Amniotic stem cell (primary cell): ENCODE measurements around the gene NCK2.

Experiments
- DNase-seq: peaks from one replicate; lab custom pipeline; 2025; lab: John Stamatoyannopoulos, UW

The NCK2 gene

GRCh38 chr2:105744909-105745853, at the start of gene NCK2:
Gene NCK2 (plus strand): TSS chr2:105744912. CDS start chr2:105855064, 110,152 bp downstream.
- no peak for DNase-seq

- DNase-seq, result no peak
Observed at GRCh38 chr2:105697781-105698449, 46.8 kb upstream of the NCK2 start.

DNA sequence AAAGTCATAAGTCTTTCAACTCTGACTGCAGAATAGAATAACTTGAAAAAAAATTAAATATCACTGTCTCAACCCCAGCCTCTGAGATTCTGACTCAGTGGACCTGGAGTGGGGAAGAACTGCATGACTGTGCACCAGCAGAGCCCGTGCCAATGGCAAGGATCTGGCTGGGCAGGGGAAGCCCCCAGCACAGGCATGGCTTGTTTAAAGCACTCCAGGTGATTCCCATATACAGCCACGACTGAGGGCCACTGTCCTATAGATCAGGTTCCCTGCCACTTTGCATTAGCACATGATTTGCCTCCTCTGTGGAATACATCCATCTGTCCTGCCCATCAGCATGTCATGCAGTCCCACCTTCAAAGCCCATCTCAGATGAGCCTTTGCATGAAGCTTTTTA, 45.9 kb upstream of the NCK2 start:
- no peak for DNase-seq

GRCh38 chr2:105701042-105701441, 43.7 kb upstream of the NCK2 start:
- no peak for DNase-seq

GRCh38 chr2:105708697-105709096, 36.0 kb upstream of the NCK2 start:
- no peak for DNase-seq

- no peak for DNase-seq
Observed at GRCh38 chr2:105711394-105711793, 33.3 kb upstream of the NCK2 start.

- no peak for DNase-seq
Observed at GRCh38 chr2:105712166-105712915, 32.4 kb upstream of the NCK2 start.

GRCh38 chr2:105712981-105713596, 31.6 kb upstream of the NCK2 start:
- DNase-seq, result no peak

DNA sequence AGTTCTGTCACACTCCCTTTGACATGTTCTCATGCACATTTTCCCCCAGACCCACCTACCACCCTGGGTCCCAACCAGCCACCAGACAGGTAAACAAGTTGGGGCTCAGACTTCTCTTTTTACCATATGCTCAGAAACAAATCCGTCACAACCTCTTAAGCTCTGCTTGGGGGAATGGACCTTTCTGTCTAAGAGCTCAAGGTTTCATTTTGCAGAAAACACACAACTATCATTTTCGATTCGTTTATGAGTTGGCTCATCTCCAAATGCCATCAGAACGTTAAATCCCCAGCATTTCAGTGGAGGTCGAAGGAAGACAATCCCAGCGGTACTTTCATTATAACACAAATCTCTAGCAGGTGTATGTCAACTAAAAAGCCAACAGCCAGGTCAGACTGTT, 30.6 kb upstream of the NCK2 start:
- DNase-seq, result no peak

DNA sequence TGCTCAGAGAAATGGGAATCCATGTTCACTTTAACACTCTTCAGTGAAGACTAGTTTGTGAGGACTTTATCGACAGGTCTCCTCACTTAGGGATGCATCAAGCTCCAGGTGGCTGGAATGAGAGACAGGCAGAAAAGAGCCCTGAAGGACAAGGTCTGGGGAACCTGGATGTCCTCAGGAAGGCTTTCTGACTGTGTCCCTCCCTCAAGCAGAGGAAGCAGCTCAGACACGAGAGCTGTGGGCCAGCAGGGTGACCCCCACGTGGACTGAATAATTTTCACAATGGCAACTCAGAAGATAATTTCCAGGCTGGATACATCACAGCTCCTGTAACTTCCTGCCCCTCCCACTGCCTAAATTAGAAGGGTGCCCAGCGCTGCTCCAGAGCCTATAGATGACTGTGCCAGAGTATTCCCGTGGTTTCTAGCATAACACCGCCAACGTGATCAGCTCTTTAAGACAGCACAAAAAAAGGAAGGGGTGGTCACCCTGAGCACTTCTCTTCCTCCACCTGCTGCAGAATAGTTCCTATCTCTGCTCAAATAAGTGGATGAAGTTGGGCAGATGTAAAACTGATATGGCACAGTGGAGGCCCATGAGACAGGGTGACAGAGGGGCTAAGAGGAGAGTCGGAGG, 25.7 kb upstream of the NCK2 start:
- no peak for DNase-seq

GRCh38 chr2:105721991-105722511, 22.7 kb upstream of the NCK2 start:
- no peak for DNase-seq

DNA sequence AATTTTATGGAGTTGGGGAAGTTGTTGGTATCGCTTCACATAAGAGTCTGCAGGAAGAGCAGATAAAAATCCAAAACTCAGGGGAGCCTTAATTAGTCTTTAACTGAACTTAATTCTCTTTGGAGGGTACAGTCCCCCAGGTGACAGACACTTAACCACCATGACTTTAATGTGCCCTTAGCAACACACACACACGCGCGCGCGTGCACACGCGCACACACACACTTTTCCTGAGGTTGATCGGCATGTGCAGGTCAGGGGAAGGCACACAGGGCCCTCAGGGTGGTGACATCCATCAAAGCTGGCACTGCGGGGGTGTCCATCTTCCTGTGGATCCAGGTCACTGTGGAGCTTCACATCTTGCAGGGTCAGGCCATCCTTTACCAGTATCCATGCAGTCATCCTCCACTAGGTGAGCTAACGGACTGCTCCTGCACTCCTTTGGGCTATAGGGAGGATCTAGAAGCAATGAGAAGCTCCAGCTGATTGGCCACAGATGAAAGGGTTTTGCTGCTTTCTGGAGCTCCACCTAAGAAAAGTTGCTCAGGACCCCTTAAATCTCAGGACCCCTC, 21.9 kb upstream of the NCK2 start:
- no peak for DNase-seq

- DNase-seq, result no peak
Observed at GRCh38 chr2:105723431-105723830, 21.3 kb upstream of the NCK2 start.

GRCh38 chr2:105725388-105725787, 19.3 kb upstream of the NCK2 start:
- DNase-seq, result no peak

DNA sequence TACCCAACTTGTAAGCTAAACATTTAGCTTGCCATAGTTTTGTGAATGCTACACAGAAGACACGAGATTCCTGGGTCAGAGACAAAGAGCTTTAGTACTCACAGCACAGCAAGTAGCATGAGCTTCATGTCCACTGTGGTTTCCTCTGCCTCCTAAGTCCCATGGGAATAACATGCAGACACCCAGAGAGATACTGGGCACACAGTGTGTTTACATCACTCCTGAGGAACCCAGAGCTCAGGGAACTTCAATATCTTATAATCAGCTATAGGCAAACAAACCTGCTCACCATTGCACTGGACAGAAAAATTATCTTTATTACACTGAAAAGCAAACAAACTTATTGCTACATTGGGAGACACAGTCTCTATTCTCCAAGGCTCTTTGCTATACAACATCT, 14.5 kb upstream of the NCK2 start:
- no peak for DNase-seq

GRCh38 chr2:105731511-105731910, 13.2 kb upstream of the NCK2 start:
- DNase-seq, result no peak

GRCh38 chr2:105732101-105732500, 12.6 kb upstream of the NCK2 start:
- no peak for DNase-seq

DNA sequence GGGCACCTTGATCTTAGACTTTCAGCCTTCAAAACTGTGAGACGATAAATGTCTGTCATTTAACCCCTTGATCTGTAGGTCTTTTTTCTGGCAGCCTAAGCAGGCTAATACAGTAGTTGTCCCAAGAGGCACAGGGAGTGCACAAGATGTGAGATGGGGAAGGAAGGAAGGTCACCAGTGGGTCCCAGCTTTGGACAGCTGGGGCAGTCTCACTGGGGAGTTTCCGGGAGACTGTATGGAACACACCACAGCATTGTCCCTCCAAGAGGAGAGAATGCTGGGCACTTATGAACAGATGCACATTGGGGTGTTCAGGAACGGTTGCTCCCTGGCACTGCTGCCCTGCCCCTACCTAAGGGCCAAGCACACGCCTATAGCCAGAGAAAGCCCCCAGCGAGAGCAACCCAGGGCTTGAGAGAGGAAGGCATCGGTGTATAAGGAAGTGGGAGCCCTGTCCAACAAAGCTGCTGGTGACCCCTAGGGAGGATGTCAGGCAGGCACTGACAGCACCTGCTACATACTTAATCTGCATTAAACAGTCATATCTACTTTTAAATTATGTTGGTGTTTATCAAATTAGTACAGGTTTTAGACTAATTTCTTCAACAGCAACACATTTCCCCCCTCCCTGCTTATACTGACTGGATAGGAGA, 11.6 kb upstream of the NCK2 start:
- no peak for DNase-seq

- no peak for DNase-seq
Observed at GRCh38 chr2:105733875-105734274, 10.8 kb upstream of the NCK2 start.

DNA sequence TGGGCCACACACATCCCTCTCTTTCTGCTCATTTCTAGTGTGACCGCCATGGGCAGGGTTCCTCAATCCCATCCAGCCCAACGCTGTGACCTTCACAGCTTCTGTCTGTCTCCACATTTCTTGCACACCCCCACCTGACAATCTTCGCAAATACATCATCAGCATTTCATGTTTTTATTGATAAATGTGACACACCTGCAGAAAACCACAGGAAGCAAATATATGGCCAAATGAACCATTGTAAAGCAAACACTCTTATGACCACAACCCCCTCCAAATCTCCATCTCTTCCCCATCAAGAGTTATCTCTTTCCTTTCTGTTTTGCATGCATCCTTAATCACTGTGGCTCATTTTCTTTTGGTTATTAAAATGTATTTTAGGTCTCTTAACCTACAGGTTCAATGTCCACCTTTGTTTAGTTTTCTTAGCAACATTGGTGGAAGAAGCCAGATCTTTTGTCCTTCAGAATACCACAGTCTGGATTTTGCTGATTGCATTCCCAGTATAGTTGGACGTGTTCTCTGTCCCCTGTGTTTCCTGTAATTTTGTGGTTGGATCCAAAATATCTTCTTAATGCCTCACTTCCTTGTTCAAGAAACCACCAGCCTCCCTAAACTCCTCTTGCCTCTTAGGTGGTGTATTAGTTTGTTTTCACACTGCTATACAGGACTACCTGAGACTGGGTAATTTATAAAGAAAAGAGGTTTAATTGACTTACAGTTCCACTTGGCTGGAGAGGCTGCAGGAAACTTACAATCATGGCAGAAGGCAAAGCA, 9.8 kb upstream of the NCK2 start:
- no peak for DNase-seq
